ENCODE data around the gene FAM13B.

GRCh38 chr5:138078006-138078643, 45.2 kb upstream of the FAM13B start:
- no peak for TF ChIP-seq CTCF (IDR thresholded peaks at IDR 0.05 in 4 of 5, conservative IDR thresholded peaks at IDR 0.05 in 1 of 5)
- no peak for TF ChIP-seq POLR2A (IDR thresholded peaks at IDR 0.05)
